KMS-11 (cell line): ENCODE measurements around the gene BAIAP2.

ENCODE experiments used
- H2AFZ ChIP-seq: fragments of 200-600 bp; sonication (generic); 2 replicates; pipeline ENCODE4 v1.6.1; 2016; ENCODE audit warnings: antibody characterized with exemption, mixed run types, low read depth
- H3K27ac ChIP-seq: fragments of 200-600 bp; sonication (generic); 2 replicates; pipeline ENCODE4 v1.6.1; 2016; ENCODE audit warnings: mild to moderate bottlenecking, mixed run types
- H3K27me3 ChIP-seq: fragments of 200-600 bp; sonication (generic); 2 replicates; pipeline ENCODE4 v1.6.1; 2017; ENCODE audit warnings: mild to moderate bottlenecking, low read depth, mixed run types, moderate library complexity; ENCODE audit not compliant: insufficient read depth
- H3K36me3 ChIP-seq: fragments of 200-600 bp; sonication (generic); 2 replicates; pipeline ENCODE4 v1.6.1; 2017; ENCODE audit warnings: mild to moderate bottlenecking, mixed run types; ENCODE audit not compliant: insufficient read depth
- H3K4me1 ChIP-seq: fragments of 200-600 bp; sonication (generic); 2 replicates; pipeline ENCODE4 v1.6.1; 2016; ENCODE audit warnings: mild to moderate bottlenecking, low read depth, mixed run types; ENCODE audit not compliant: poor library complexity, severe bottlenecking
- H3K4me2 ChIP-seq: fragments of 200-600 bp; sonication (generic); 2 replicates; pipeline ENCODE4 v1.7.0; 2016; ENCODE audit warnings: mild to moderate bottlenecking, mixed run types
- H3K4me3 ChIP-seq: fragments of 200-600 bp; sonication (generic); IDR thresholded peaks from 2 replicates; pipeline ENCODE4 v1.6.1; 2017; ENCODE audit warnings: low read depth, low read length, mixed read lengths; ENCODE audit not compliant: insufficient read depth
- H3K79me2 ChIP-seq: fragments of 200-600 bp; sonication (generic); 2 replicates; pipeline ENCODE4 v1.6.1; 2016; ENCODE audit warnings: low read depth, mixed run types; ENCODE audit not compliant: insufficient read depth
- H3K9ac ChIP-seq: fragments of 200-600 bp; sonication (generic); 2 replicates; pipeline ENCODE4 v1.6.1; 2016; ENCODE audit warnings: mild to moderate bottlenecking, mixed run types
- H4K20me1 ChIP-seq: fragments of 200-600 bp; sonication (generic); 2 replicates; pipeline ENCODE4 v1.6.1; 2016; ENCODE audit warnings: mild to moderate bottlenecking, mixed run types; ENCODE audit not compliant: insufficient read depth
- CTCF ChIP-seq: fragments of 200-600 bp; sonication (generic); conservative IDR thresholded peaks from 2 replicates; pipeline ENCODE4 v1.6.1; 2017; ENCODE audit warnings: low read depth, mild to moderate bottlenecking, antibody characterized with exemption, low read length, moderate library complexity, mixed read lengths

Gene BAIAP2

GRCh38 chr17:81058263-81058871, 23.4 kb downstream of the BAIAP2 start:
- no peak overlapping the region for H3K9ac ChIP-seq
- peaks cover 93% of the 10 kb centered on the region for H3K27me3 ChIP-seq
- no peak overlapping the region for H2AFZ ChIP-seq
- no peaks in the 10 kb centered on the region for H4K20me1 ChIP-seq
- H3K79me2 ChIP-seq: no peaks in the 10 kb centered on the region
- TF ChIP-seq CTCF: no peak
- no peak overlapping the region for H3K4me2 ChIP-seq
- H3K4me1 ChIP-seq: no peaks in the 10 kb centered on the region
- H3K27ac ChIP-seq: no peak overlapping the region
- H3K36me3 ChIP-seq: no peaks in the 10 kb centered on the region
- H3K4me3 ChIP-seq: no peak overlapping the region

DNA sequence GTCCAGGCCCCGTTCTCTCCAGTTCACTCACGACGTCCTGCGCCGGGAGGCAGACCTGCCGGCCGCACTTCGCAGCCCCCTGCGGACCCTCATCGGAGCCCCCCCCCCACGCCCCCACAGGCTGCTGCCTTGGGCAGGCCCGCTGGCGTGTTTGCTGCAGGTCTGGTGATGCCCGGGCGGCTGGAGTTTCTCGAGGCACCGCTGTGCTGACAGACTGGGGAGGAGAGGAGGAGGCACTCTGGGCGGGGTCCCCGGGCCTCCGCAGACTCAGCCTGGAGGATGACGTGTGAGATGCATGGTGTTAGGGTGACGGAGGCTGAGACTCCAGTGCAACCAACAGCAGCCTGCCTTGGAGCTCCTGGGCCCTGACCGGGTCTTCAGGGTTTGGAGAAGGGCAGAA, 24.1 kb downstream of the BAIAP2 start:
- H4K20me1 ChIP-seq: no peaks in the 10 kb centered on the region
- H3K4me3 ChIP-seq: no peak overlapping the region
- no peaks in the 10 kb centered on the region for H3K79me2 ChIP-seq
- H3K4me1 ChIP-seq: no peaks in the 10 kb centered on the region
- no peak overlapping the region for H3K27ac ChIP-seq
- no peaks in the 10 kb centered on the region for H3K36me3 ChIP-seq
- H3K27me3 ChIP-seq: peaks cover 97% of the 10 kb centered on the region
- H3K4me2 ChIP-seq: no peak overlapping the region
- H2AFZ ChIP-seq: no peak overlapping the region
- H3K9ac ChIP-seq: no peak overlapping the region
- no peak for TF ChIP-seq CTCF

DNA sequence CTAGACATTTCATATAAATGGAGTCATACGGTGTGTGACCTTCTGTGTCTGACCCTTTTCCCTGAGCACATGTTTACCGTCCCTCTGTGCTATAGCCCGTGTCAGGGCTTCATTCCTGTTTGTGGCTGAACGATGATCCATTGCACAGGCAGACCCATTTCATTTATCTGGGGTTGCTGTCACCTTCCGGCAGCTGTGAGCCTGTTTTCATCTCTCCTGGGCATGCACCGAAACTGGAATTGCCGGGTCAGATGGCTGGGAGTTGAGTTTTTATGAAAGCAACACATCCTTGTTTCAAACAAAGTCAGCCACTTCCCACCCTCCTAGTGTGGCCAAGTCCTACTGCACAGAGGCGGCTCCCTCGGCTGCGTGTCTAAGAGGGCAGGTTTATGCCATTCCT, 25.5 kb downstream of the BAIAP2 start:
- H3K79me2 ChIP-seq: no peaks in the 10 kb centered on the region
- H2AFZ ChIP-seq: no peak overlapping the region
- peaks cover 98% of the 10 kb centered on the region for H3K27me3 ChIP-seq

GRCh38 chr17:81061027-81061735, 26.2 kb downstream of the BAIAP2 start:
- no peak overlapping the region for H2AFZ ChIP-seq
- H3K4me1 ChIP-seq: no peaks in the 10 kb centered on the region
- H3K36me3 ChIP-seq: no peaks in the 10 kb centered on the region
- no peak overlapping the region for H3K27ac ChIP-seq
- no peaks in the 10 kb centered on the region for H4K20me1 ChIP-seq
- H3K9ac ChIP-seq: no peak overlapping the region
- H3K79me2 ChIP-seq: no peaks in the 10 kb centered on the region
- TF ChIP-seq CTCF: no peak
- no peak overlapping the region for H3K4me3 ChIP-seq
- H3K4me2 ChIP-seq: no peak overlapping the region
- H3K27me3 ChIP-seq: peaks cover 98% of the 10 kb centered on the region

More for the DNA sequence above, 25.5 kb downstream of the BAIAP2 start:
- no peaks in the 10 kb centered on the region for H4K20me1 ChIP-seq
- no peaks in the 10 kb centered on the region for H3K4me1 ChIP-seq
- H3K4me3 ChIP-seq: no peak overlapping the region
- H3K27ac ChIP-seq: no peak overlapping the region
- no peak overlapping the region for H3K4me2 ChIP-seq
- no peak for TF ChIP-seq CTCF
- H3K36me3 ChIP-seq: no peaks in the 10 kb centered on the region
- H3K9ac ChIP-seq: no peak overlapping the region
